22Rv1 (cell line): ENCODE results near the gene SUGCT.

Experiments
- ZFX ChIP-seq: fragments of 450-650 bp; IDR thresholded peaks from 2 replicates; pipeline ENCODE4 v1.6.1; 2017; ENCODE audit warnings: antibody characterized with exemption, borderline replicate concordance
- TF ChIP-seq, protein P1 (sequence below): fragments of 450-650 bp; IDR thresholded peaks from 2 replicates; pipeline ENCODE4 v1.5.1; 2017; ENCODE audit warnings: mild to moderate bottlenecking

GRCh38 chr7:40598915-40599314, 464.1 kb downstream of the SUGCT start:
- TF ChIP-seq, protein P1, sequence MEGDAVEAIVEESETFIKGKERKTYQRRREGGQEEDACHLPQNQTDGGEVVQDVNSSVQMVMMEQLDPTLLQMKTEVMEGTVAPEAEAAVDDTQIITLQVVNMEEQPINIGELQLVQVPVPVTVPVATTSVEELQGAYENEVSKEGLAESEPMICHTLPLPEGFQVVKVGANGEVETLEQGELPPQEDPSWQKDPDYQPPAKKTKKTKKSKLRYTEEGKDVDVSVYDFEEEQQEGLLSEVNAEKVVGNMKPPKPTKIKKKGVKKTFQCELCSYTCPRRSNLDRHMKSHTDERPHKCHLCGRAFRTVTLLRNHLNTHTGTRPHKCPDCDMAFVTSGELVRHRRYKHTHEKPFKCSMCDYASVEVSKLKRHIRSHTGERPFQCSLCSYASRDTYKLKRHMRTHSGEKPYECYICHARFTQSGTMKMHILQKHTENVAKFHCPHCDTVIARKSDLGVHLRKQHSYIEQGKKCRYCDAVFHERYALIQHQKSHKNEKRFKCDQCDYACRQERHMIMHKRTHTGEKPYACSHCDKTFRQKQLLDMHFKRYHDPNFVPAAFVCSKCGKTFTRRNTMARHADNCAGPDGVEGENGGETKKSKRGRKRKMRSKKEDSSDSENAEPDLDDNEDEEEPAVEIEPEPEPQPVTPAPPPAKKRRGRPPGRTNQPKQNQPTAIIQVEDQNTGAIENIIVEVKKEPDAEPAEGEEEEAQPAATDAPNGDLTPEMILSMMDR: no peak
- TF ChIP-seq ZFX: no peak
